ENCODE measurements around the gene ARSB.

The ARSB gene

GRCh38 chr5:78985116-78985724 is at the start of gene ARSB:
TSS of gene ARSB (minus strand) at chr5:78985310. CDS start at chr5:78985248, 62 bp downstream.
- no peak for DNase-seq (ENCODE audit: low spot score)

DNA sequence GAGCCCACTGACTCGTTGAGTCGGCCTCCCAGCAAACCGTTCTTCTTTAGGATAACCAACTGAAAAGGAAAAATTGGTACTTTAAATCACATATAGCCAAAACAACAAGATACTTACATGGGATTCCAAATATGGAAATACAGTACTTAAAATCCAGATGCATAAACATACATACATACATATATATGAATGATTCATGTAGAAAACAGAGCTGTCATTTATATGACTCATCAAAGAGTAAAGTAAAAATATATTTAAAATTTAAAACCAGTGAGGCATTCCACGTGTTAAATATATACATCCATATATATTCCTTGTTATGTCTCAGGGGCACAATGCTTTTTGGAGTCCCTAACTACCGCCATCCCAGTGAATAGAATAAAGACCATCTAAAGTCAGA is 47.7 kb upstream of the ARSB start:
- DNase-seq (ENCODE audit: low spot score), result no peak

DNA sequence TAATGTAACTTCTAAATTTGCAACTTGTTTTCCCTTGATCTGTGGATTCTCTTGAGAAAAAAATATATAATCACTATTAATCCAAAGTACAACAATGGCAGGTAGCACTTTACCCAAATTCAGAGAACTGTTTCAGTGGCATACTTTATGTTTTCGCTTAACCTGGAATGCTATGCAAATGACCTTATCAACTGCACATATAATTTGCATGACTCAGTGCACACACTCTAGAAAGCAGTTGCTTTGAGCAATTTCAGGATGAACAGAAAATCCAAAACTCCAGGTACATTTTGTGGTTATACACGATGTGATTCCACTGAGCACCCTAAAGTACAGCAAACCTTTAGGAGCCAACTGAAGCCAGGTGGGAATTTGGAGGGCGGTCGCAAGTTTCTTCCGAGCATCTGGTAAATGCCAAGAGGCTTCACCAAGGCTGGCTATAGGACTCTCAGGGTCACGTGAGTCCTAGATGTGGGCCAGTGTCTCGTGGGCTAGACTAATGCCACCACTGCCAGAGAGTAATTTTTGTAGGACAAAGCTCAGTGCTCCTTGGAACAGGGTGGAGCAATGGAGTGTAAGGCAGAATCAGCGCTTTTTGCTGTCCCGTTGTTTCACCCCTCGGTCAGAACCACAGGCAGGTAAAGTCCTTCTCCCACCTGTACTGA is 47.1 kb upstream of the ARSB start:
- DNase-seq (ENCODE audit: low spot score), result no peak

DNA sequence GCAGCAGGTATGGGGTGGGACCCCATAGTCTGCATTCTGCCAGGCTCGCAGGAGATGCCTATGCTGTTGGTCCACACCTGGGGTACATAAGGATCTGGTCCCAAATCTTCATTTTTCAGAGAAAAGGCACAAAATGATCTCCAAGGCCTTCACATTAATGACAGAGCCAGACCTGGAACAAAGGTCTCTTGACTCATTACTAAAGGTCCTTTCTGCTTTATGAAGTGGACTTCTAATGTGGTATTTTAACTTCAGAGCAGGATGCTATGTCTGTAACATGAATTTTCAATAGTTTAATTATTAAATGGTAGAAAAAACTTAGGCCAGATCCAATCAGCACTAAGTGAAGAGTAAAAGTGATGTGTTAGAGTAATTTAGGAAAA is 46.4 kb upstream of the ARSB start:
- DNase-seq (ENCODE audit: low spot score), result no peak

- DNase-seq (ENCODE audit: low spot score), result no peak
These were observed 45.8 kb upstream of the ARSB start for GRCh38 chr5:79030663-79031484.

DNA sequence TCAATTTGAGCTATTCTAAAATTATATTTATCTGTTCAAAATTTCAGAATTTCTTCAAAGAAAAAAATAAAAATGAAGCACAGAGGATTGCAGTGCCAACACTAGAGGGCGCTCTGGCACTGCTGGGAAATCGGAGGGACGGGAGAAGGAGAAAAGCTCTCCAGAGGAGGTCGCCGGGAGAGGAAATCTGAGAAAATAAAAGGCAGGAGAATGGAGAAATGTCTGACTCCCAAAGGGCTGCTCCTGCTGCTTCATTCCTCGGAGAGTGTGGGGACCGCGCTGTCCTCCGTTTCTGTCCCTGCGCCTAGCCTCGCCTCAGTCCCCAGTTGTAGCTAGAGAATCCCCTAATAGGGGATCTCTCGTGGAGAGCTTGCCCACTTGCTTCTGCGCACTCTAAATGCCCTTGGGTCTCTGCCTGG is 40.0 kb upstream of the ARSB start:
- DNase-seq (ENCODE audit: low spot score), result peak; percentile 36

- no peak for DNase-seq (ENCODE audit: low spot score)
These were observed 38.8 kb upstream of the ARSB start for GRCh38 chr5:79023947-79024346.

GRCh38 chr5:79023348-79023747 is 38.2 kb upstream of the ARSB start:
- no peak for DNase-seq (ENCODE audit: low spot score)

DNA sequence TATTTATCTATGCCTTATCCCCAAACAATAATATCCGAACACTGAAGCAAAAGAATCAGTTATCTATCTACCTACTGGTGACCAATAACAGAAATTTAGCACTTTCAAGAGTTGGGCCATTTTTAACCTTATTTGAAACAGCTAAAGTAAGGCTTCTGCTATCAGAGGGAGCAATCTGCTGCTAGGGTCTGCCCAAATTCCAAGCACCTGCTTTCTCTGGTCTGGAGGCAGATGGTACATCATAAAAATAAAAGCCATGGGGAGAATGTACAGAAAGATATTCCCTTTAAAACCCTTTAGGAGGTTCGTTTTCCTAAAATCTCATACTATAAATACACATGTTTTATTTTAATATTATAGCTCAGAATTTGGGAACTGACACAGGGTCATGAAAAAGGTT is 37.7 kb upstream of the ARSB start:
- no peak for DNase-seq (ENCODE audit: low spot score)

- no peak for DNase-seq (ENCODE audit: low spot score)
These were observed 36.6 kb upstream of the ARSB start for GRCh38 chr5:79021753-79022152.

DNA sequence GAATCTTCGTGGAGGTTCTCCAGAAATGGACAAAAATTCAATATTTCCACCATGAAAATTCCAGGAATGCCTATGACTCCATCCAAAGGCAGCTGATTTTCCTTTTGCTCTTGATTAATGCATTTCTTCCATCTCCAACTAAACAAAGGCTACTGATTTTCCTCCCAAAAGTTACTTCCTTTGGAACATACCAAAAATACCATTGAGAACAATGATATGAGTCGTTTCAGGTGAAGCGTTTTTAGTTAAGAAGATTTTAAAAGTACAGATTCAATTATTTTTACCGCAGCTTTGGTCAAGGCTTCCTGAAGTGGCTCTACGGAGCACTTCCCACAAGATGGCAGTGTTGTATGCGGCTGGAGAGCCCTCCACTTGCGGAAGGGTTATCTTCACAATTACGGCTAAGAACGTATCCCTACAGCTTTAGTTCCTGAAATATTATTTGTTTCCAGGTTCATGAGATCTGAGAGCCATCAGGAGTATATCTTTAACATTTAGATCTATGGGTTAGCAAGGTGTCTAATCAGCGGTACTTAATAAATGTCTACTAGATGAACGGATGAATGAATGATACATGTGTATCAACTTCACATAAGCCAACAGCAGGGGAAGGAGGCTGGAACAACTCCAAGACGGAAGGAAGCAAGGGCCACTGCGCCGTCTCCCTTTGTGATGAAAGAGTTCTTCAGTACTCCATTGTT is 35.9 kb upstream of the ARSB start:
- peak; percentile 28 for DNase-seq (ENCODE audit: low spot score)

GRCh38 chr5:79014631-79015030 is 29.5 kb upstream of the ARSB start:
- no peak for DNase-seq (ENCODE audit: low spot score)

GRCh38 chr5:79011869-79012268 is 26.8 kb upstream of the ARSB start:
- DNase-seq (ENCODE audit: low spot score), result no peak

DNA sequence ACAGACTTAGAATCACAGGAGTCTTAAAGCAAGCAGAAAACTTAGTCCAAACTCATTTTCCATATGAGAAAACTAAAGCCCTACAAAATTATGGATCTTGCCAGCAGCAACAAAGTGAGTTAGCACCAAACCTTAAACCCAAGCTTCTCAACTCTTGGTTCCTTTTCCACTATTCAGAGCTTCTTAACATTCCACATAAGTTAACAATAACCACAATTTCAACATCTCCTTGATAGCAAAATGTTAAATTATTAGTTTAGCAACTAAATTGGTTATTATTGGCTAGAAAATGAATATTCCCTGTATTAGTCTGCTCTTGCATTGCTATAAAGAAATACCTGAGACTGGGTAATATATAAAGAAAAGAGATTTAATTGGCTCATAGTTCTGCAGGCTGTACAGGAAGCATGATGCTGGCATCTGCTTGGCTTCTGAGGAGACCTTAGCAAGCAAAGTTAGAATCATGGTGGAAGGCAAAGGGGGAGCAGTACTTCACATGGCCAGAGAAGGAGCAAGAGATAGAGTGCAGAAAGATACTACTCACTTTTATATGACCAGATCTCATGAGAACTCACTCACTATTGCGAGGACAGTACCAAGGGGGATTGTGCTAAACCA is 26.2 kb upstream of the ARSB start:
- no peak for DNase-seq (ENCODE audit: low spot score)

DNA sequence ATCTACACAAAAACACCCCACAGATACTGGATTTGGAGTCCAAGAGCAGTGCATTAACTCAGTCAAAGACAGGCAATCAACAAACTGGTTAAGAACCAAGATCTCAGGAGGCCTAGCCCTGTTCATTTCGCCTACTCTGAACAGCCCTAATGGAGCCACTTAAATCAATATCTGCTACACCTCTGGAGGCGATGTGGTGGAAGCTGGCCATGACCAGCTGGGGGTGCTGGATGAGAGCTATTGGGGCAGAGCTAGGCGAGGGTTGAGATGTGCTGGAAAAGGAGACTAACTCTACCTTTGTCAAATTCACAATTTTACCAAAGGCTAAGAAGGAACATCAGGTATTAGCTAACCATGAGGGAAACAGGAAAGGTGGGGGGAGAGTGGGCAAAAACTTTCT is 23.3 kb upstream of the ARSB start:
- DNase-seq (ENCODE audit: low spot score), result no peak

DNA sequence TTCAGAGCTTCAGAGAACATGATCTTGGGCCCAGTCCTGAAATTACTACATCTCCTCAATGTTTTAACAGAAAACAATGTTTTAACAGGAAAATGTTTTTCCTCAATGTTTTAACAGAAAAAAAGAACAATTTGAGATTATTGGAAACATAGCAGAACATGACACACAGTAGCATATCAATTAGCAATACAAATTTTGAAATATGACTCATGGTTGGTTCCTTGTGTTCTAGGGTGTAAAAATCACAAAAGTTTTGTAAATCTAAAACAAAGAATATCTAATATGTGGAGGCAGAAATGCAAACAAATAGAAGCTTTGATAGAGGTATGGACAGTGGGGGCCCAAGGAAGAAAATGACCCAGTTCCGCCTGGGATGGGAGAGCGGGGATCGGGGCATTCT is 22.8 kb upstream of the ARSB start:
- no peak for DNase-seq (ENCODE audit: low spot score)

DNA sequence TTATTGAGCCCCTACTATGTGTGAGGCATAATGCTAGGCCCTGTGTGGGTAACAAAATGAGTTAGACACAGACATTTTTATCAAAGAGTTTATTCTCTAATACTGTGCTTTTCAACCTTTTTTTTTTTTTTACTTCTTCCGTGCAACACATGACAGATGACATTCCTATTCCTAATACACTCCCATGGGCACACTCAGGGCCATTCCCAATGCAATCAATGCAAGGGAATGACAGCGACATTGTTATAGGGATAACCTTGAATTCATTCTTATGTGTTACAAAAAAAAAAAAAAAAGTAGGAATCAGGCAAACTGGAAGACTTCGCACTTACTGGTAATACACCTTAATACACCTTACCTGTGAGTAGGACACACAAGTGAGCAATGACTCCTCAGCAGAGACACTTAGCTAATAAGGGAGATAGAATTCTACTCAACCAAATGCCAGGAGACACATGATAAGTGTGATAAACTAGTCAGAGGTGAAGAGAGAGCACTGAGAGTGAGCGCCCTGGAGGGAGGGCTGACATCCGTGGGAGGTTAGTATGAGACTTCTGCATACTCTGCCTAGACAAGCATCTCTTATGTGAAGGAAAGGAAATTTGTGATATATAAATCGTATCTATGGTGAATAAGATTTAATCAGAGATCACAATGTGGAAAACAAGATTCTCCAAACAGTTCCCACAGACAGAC is 21.0 kb upstream of the ARSB start:
- DNase-seq (ENCODE audit: low spot score), result no peak

DNA sequence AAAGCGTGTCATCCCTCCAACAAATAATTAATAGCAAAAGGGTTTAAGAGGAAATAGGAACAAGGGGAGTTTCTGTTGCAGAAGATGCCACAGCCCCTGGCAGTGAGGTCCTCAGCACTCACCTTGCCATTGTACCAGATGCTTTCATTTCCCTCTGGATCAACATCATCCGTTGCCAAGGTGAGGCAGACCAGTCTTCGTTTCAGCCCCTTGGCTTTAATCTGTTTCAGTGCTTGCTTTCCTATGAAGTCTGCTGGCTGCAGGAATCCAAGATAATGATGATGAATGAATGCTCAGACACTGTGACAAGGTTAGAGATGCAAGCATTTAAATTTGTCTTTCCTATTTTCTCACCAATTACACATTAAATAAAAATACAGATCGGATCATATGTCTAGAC is 20.0 kb upstream of the ARSB start:
- DNase-seq (ENCODE audit: low spot score), result no peak

GRCh38 chr5:79002374-79002773 is 17.3 kb upstream of the ARSB start:
- DNase-seq (ENCODE audit: low spot score), result no peak

DNA sequence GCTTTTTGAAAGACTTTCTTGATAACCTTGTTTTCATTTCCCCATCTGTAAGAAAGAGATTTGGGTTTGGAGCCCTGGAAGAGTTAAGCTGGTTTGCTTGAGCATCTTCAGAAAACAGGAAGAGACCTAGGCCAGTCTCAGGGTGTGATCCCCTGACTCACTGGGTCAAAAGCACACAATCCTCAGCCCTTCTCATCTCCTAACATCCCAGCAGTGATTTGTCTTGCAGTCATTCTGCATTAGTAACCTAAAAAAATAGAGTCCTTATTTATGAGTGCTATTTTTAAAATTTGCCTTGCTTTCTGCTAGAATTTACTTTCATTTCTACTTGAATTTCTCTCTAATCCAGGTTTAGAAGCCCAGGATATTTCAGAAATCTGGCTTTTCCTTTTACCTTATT is 16.4 kb upstream of the ARSB start:
- DNase-seq (ENCODE audit: low spot score), result no peak

GRCh38 chr5:78997090-78997489 is 12.0 kb upstream of the ARSB start:
- DNase-seq (ENCODE audit: low spot score), result no peak

All from HuH-7 (cell line).